Central memory CD4-positive, alpha-beta T cell (primary cell): ENCODE results near the gene RPS21.

Experiments
- DNase-seq: peaks from one replicate; pipeline ENCODE4 v3.0.0; 2022

RPS21 gene

DNA sequence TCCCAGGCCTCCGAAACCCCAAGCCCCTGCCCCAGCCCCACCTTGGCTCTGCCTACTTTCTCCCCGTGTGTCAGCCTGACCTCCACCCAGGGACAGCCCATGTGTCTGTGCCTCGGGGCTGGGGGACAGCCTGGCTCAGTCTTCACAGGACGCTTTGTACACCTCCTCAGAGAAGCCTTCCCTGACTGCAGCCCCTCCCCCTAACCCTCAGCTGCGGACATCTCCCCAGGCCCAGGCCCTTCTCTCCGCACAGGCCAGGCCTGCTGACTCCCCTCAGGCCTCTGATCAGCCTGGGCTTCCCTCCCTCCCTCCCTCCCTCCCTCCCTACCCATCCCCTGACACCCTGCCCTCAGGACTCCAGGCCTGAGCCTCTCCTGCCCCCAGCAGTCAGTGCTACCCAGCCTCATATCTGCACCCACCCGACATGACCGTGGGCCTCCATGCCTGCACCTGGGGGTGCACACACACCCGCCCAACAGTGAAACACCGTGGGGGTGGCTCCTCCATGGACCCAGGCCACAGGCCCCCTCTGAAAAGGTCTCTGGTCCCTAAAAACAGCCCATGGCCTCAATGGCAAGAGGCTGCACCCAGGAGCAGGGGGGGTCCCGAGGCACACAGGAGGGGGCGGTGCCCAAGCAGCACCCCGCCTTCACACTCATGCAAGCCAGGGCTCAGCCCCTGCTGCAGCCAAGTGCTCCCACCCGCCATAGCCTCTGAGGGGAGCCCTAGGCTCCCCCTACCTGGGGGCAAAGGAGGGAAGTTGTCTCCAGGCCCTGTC lies 32.7 kb upstream of the RPS21 start:
- DNase-seq = no peak

DNA sequence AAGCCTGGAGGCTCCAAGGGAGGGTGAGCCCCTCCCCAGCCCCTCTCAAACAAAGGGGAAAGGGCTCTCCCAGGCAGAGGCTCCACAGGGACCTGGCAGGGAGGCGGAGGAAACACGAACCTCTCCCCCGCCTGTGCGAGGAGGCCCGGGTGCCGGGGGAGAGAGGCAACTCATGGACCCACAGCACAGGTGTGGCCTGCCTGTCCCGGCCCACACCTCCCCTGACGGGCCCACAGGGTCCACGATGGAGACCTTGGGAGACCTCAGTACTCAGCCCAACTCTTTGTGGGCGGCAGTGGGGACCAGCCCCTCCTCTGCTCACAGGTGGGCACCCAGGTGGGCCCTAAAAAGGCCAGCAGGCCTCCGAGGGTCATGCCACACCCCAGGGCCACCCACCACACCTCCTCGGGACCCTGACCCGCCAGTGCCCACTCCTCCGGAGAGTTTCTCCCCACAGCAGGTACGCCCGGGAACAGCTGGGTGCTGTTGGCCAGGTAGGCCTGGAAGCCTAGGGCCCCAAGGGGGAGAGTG lies 32.0 kb upstream of the RPS21 start:
- no peak for DNase-seq

DNA sequence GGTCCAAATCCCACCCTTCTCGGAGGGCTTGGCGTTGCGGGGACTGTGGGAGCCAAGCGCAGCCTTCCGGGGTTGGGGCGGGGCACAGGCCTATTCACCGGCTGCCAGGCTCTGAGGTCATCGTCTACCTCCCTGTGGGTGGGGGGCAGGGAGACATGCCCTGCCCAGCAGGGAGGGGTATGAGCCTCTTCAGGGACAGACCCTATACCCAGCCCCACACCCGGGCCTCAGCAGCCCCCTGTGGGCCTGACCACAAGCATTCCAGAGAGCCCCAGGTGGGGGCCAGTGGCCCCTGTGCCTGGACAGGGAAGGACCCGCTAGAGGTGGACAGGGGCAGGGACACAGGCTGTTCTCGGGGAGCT lies 31.4 kb upstream of the RPS21 start:
- DNase-seq = no peak

DNA sequence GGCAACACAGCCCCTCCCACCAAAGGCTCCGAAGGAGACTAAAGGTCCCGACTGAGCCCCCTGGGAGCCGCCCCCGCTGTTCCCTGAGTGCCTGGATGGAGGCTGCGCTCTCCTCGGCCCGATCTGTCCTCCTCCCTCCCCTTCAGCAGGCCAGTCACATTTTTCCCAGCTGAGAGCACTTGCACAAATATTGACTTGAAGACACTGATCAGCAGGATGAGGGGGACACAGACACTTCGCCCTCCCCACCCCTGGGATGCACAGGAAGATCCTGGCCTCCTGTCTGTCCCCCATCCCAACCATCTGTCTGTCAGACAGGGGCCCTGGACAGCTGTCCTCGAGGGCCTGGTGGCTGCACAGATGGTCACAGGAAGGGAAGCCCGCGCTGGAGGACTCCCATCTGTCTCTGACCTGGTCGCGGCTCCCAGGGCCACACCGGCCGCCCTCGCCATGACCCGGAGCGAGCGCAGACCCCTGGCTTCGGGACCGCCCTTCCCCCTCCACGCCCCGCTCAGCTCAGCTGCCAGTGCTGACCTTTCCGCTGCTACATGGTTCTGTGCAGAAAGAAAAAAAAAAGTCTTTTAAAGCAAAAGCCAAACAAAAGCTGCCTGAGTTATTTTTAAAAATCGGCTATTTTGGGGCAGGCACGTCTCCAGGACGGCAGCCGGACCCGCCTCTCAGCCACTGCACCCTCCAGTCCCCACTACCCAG lies 30.9 kb upstream of the RPS21 start:
- DNase-seq = no peak

DNA sequence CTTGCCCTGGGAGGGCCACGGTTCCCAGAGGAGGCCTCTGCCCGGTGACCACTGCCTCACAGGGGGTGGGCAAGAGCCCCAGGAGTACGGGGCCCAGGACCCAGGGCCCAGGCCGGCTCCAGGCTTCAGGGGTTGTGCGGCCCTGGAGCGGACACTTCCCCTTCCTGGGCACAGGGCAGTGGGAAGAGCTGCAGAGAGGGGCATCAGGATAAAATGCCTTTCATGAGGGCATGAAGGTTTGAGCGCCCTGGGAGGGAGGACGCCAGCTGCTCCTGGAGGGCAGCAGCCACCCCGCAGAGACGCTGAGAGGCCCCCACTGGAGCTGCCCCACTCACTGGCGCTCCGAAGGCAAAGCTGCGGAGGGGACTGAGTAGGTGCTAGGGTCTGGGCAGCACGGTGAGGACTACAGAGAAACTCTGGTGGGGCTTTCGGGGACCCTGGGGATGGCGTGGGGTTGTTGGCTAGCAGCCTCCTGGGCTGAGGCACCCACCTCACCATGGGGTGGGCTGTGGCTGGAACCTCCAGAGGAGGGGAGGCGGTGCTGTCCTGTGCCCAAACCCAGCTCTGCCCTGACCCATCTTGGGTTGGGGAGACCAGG lies 30.2 kb upstream of the RPS21 start:
- DNase-seq = no peak

DNA sequence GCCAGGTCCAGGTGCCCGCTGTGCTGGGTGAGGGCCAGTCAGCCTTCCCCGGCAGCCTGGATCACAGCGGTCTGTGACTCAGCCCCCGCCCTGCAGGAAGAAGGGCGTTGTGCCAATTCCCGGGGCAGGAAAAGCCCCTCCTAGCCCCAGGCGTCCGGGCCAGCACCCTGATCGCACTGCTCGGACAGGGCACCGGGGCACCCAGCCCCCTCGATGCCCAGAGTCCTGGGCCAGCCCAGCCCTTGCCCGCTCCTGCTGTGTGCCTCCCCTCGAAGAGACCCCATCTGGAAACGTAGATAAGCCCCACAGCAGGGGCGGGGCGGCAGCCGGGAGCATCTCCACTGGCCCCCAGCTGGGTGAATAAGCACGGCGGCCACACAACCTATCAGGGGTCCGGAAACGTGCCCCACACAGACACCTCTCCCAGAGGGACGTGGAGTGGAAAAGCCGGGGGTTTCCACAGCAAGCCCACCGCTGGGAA lies 29.7 kb upstream of the RPS21 start:
- DNase-seq = no peak

DNA sequence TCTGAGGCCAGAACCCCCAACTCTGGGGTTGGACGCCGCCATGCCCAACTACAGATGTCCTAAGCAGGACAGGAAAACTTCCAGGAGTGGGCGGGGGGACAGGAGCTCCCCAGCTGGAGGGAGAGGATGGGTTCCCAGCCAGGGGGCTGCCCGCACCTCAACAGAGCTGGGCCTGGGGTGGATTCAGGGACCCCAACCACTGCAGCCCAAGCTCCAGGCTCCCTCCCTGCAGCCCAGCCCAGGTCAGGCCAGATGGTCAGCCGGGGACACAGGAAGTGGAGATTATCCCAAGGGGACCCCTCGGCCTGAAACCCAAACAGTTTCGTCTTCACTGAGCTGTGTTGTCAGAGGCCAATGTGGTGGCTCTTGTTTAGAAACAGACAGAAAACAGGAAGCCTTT lies 29.2 kb upstream of the RPS21 start:
- no peak for DNase-seq

DNA sequence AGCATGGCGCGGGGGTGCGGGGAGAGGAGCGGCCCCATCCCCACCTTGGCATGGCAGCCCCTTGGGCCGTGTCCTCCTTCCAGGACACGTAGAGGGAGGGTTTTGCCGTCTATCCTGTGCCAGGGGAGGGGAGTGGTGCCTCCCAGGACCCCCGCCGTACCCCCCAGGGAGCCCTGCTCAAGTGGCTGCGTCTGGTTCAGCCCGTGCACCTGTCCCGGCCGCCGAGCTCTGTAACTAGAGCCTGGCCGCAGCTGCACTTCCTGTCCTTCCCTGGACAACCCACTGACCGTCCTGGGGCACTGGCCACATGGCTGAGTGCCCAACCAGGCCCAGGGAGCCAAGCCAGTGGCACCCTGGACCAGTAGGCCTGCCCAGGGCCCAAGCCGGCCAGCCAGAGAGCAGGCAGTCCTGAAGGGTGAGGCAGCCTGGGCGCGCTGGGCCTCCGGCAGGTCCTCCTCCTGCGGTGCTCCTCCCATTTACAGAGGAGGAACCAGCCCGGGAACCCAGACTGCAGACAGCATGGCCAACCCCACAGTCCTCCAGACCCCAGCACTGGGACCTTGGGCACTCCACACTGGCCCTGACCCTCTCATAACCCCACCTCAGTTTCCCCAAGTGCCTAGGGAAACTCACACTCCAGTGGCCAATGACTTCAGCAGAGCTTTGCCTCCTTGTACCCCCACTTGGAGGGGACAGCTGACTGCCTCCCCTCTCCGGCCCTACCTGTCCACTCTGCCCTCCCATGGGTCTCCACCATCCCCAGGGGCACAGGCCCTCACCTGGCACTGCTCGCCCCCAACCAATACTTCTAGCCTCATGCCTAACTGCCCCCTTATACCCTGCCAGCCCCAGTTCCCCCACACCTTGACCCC lies 28.5 kb upstream of the RPS21 start:
- no peak for DNase-seq

DNA sequence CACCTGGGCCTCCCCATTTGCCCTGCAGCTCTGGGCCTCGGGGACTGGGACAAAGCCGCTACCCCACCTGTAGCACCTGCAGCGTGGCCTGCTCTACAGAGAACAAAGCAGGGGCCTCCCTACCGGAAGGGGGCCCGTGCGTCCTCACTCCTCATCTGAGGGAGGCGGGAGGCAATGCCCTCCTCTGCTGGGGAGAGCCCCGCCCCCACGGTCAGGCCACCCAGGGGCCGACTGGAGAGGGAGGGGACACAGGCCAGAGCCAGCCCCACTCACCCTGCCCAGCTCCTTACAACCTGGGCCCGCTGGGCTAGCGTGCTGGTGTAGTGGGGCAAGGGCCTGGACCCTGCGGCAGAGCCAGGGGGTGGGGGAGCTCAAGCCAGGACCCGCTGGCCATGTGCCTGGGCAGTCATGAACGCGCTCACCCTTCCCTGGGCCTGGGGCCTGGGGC lies 27.8 kb upstream of the RPS21 start:
- DNase-seq = no peak

DNA sequence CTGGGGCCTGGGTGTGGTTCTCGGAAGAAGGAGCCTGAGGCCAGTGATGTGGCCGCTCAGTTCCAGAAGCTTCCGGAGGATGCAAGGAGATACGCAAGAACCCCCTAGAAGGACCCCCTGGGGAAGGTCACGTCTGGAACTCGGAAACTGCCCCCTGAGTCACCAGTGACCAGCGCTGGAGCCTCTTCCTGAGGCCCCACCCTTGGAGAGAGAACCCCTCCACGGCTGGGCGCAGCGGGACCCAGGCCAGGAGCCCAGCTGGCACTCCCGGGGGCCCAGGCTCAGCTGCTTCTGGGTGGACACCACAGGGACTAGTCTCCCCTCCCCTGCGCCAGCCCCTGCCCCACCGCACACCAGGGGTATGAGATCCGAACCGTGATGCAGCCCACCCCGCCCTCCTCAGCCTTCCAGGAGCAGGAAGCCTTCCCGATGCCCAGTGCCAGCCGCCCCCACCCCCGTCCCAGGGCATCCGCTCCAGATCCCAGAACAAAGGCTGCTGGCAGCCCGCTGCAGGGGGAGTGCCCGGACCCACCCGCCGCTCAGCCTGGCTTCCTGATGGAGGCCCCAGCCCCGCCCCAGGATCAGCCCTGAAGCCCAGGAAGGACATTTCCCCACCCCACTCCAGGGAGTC lies 27.3 kb upstream of the RPS21 start:
- no peak for DNase-seq

DNA sequence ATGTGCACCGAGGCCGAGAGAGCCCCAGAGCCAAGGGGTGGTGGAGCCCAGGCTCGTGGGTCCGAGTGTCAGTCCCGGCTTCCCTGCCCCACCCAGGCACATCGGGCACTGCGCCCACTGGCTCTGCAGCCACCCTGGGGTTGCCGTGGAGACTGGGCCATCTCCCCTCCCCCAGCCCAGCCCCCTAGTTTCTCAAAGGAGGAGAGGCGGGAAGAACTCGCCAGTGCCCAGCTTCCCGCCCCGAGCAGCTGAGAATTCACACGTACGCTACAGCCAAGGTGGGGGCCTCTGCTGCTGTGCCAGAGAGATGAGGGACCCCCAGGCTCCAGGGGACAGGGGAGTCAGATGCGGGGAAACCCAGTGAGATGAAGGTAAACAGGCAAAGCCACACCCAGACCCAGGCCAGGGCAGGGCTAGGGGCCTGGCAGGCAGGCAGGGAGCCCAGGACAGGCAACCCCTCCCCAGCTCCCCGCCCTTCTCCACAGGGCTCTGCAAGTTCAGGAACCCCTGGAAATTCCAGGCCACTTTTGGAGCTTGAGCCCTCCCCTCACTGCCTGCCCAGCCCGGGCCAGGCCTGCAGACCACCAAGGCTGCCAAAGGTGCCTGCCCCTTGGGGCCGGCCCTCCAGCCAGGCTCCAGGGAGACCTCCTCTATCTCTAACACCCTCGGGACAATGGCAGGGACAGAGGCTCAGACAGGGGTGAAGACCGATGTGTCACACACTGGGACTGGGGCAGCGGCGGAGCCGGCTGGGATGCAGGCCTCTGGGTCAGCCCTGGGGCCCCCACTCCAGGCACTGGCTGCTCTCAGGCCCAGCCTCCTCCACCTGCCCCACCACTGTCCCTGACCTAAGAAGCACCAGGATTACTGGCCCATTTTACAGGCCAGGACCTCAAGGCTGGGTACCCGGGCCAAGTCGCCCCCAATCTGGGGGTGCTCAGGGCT lies 25.8 kb upstream of the RPS21 start:
- no peak for DNase-seq

DNA sequence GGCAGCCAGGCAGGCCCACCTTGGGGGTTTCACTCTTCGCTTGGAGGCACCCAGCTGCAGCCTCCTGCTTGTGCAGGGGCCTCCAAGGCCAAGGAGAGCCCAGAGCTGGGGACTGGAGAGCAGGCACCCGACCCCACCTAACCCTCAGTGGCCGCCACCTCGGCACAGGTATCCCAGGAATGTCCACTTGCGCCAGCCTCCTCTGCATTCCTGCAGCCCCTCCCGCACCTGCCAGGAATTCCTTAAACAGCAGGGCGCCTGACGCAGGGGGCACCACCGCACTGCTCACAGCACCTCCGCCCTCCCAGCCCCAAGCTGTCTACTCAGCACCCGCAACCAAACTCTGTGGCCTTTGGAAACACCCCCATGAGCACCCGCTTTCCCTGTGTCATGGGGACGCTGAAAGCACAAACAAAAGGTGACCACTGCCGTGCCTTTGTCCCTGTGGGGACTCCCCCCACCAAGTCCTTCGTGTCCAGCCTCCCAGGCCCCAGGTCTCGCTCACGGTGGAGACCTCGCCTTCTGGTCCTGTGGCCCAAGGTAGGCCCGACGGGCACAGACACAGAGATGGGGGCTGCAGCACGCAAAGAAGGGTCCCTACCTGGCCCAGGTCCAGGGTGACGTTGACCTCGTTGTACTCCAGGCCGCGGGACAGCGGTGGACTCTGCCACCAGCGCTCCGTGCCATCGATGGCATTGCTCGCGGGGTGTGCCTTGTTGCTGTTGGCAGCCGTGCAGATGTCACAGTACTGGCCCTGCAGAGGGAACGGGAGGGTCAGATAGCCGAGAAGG lies 24.9 kb upstream of the RPS21 start:
- DNase-seq = no peak

DNA sequence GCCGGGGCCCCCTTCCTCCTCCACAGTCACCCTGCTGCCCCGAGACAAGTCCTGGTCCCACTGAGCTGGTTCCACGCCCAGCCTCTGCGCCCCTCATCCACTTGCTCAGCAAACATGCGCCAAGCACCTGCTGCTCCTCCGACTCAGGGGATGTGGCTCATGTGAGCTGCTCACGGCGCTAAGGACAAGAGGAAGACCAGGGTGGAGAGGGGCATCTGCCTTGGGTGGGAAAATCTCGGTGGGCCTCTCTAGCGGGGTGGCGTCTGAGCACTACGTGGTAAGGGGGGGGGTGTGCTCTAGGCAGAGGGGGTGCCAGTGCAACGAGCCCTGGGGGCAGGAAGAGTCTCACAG lies 24.3 kb upstream of the RPS21 start:
- no peak for DNase-seq

DNA sequence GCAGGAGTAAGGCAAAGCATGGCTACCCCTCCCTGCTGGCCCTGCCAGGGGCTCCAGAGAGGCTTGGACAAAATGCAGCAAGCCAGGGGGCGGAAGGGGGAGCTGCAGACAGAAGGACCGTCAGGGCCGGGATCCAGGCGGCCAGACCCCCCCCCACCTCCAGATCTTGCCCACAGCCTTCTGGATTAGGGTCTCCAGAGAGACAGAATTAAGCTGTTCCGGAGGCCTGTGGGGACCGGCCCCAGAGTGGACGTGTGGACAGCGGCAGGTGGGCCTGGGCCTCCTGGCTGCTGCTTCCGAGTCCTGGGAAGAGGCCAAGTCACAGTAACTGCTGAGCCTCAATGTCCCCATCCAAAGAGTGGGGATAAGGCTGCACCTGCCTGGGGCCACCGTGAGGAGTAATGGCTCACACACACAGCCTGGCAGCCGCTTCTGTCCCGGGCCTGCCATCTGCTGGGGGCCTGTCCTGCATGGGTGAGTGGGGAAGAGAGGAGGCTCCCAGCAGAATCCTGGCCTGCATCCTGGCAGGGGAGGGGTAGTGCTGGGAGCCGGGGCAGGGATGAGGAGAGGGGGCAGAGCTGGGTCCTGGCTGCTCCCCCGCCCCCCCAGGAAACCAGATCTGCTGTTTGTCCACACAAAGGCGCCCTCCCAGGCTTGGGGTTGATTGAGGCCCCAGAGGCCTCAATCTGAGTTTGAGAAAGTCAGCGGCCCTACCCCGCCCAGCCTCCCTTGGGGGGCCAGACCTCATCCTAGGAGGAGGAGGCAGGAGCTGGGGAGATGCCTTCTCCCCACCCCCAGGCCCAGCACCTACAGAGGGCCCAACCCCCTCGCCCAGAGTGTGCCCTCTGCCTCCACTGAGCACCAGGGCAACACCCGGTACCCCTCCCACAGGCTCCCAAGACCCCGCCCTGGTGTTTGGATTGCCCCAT lies 23.6 kb upstream of the RPS21 start:
- no peak for DNase-seq

DNA sequence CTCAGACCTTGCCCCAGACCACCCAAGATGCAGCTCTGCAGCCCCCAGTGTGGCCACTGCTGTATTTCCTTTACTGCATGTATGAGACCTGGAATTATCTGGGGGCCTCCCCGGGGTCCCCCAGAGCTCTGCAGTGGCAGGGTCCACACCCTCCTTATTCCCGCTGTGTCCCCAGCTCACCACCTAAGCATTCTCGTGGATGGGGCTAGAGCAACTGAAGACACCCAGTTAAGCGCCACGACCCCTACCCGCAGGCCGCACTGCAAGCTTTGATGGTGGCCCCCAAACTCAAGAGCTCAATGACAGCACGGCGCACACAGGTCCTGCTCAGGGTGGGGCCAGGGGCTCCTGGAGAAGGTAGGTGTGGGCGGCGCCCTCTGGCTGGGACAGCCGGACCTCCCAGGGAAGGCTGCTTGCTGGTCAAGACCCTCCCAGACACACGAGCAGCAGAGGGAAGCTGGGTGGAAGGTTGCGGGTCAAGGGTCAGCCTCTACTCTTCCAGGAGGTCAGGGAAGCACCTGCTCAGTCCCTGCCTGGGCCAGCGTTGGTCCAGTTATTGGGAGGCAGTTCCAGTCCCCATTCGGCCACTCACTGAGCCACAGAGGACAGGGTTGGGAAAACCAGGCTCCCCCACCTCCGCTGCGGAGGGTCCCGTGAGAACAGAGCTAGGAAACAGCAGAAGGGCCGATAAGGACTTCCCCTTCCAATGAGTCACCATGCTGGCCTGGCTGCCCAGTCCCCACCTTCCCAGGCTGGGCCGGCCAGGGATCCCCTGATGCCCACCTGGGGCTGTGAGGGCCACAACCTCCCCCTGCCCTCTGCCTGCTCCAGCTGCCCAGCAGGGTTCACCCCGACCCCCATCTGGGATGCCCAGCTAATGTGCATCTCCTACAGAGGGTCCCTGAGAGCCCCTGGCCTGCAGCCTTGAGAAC lies 22.7 kb upstream of the RPS21 start:
- DNase-seq = no peak

DNA sequence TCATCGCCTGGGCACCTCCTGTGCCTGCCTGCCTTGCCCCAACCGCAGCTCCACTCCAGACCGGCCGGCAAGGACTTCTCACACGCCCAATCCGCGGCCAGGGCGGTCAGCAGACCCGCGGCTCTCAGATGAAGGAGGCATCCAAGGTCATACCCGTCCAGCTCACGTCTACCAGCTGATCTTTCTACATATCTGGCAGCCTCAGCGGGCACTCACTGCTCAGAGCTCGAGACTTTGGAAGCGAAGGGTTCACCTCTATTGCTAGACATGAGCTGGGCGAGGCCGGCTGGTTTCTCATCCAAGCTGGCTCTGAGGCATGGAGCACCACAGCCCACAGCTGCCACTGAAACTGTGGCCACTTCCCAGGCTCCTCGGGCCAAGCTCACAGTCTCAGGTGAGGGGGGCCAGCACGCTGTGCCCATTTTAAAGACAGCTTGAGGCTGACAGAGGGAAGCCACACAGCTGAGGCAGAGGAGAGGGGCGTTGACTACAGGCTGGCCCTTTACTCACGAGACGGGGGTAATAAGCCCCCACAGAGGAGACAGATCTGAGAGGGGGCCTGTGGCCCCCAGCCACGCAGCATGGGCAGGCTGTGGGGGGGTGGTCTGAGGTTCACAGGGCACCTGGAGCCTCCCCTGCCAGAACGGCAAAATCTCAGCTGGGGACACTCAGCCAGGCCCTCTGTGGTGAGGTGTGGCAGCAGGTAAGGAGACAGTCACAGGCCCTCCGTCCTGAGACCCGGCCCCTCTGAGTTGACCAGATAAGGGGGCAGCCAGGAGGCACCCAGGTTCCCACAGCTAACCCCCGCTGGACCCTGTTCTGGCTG lies 21.8 kb upstream of the RPS21 start:
- DNase-seq = no peak

DNA sequence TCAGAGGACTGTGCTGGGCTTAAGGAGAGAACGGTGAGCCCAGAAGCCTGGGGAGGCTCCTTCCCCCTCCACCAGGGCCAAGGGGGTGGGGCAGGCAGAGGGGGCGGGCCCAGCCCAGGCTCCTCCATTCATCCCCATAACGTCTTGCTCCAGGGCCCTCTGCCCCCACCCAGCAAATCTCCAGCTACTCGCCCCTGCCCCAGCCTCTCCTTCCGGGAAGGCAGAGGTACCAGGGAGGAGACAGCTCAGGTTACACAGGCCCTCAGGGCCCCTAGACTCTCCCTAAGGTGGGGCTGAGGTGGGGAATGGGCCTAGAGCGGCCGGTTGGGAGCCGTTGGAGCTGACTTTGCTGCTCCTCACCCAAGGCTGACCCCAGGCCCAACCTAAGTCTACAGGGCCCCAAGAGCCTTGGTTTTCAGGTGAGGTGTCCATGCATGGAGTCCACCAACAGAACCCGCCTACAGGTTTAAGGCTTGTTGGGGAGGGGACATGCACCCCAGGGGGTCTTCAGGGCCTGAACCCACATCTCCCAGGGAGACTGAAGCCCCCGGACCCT lies 21.0 kb upstream of the RPS21 start:
- DNase-seq = no peak
